ENCODE measurements around the gene SYNE1. TPM values are rescaled to one million over a fixed set of nuclear protein-coding genes. Genes with fewer than 3 reads are reported as not detected.

Gene SYNE1
- polyA plus RNA-seq, 1 donor from 2014 or later = 38.5 TPM

- Histone ChIP-seq H3K9me2 (ENCODE audit: insufficient read depth, low read length) (no peaks in the 10 kb centered on the region), H4K20me1 (ENCODE audit: insufficient read depth) (no peaks in the 10 kb centered on the region), H3K4me3 (ENCODE audit: low read length) (no peak overlapping the region), H3K9ac (ENCODE audit: low read length) (no peak overlapping the region), H3F3A (ENCODE audit: insufficient read depth, low read length, poor library complexity, severe bottlenecking) (no peaks in the 10 kb centered on the region), H2AFZ (ENCODE audit: low read depth, low read length) (no peak overlapping the region), H3K36me3 (ENCODE audit: insufficient read depth, low read length) (no peaks in the 10 kb centered on the region), H3K27me3 (ENCODE audit: insufficient read depth, low read depth, low read length) (no peaks in the 10 kb centered on the region), H3K27ac (ENCODE audit: low read length) (no peak overlapping the region), H3K4me2 (ENCODE audit: low read length) (no peak overlapping the region), H3K79me2 (replicated peaks; ENCODE audit: insufficient read depth, low read length) (no peaks in the 10 kb centered on the region), H3K9me3 (ENCODE audit: low read length) (no peaks in the 10 kb centered on the region)
- TF ChIP-seq EZH2 (IDR thresholded peaks at IDR 0.05; ENCODE audit: borderline replicate concordance, insufficient read depth, low read length, poor library complexity, severe bottlenecking) (no peak), RAD21 (conservative IDR thresholded peaks at IDR 0.05) (no peak), CTCF (IDR thresholded peaks at IDR 0.05; ENCODE audit: poor library complexity, severe bottlenecking) (no peak), TAF1 (IDR thresholded peaks at IDR 0.05; ENCODE audit: low read depth) (no peak), POLR2AphosphoS5 (IDR thresholded peaks at IDR 0.05) (no peak), EP300 (conservative IDR thresholded peaks at IDR 0.05; ENCODE audit: poor library complexity, severe bottlenecking) (no peak), MXI1 (conservative IDR thresholded peaks at IDR 0.05; ENCODE audit: poor library complexity, severe bottlenecking) (no peak), SMC3 (conservative IDR thresholded peaks at IDR 0.05; ENCODE audit: poor library complexity) (no peak)
Measured at GRCh38 chr6:152089992-152090391, 547.2 kb downstream of the SYNE1 start.

GRCh38 chr6:152087701-152088100 lies 549.5 kb downstream of the SYNE1 start:
- Histone ChIP-seq H3K79me2 (replicated peaks; ENCODE audit: insufficient read depth, low read length) (no peaks in the 10 kb centered on the region), H4K20me1 (ENCODE audit: insufficient read depth) (no peaks in the 10 kb centered on the region), H3K36me3 (ENCODE audit: insufficient read depth, low read length) (no peaks in the 10 kb centered on the region), H3K9me3 (ENCODE audit: low read length) (no peaks in the 10 kb centered on the region), H2AFZ (ENCODE audit: low read depth, low read length) (no peak overlapping the region), H3K4me2 (ENCODE audit: low read length) (no peak overlapping the region), H3K4me3 (ENCODE audit: low read length) (no peak overlapping the region), H3K27me3 (ENCODE audit: insufficient read depth, low read depth, low read length) (no peaks in the 10 kb centered on the region), H3K27ac (ENCODE audit: low read length) (no peak overlapping the region), H3K9me2 (ENCODE audit: insufficient read depth, low read length) (no peaks in the 10 kb centered on the region), H3F3A (ENCODE audit: insufficient read depth, low read length, poor library complexity, severe bottlenecking) (no peaks in the 10 kb centered on the region), H3K9ac (ENCODE audit: low read length) (no peak overlapping the region)
- TF ChIP-seq REST (IDR thresholded peaks at IDR 0.05; ENCODE audit: borderline replicate concordance) (no peak), MXI1 (conservative IDR thresholded peaks at IDR 0.05; ENCODE audit: poor library complexity, severe bottlenecking) (no peak), EP300 (conservative IDR thresholded peaks at IDR 0.05; ENCODE audit: poor library complexity, severe bottlenecking) (no peak), RAD21 (conservative IDR thresholded peaks at IDR 0.05) (no peak), TAF1 (IDR thresholded peaks at IDR 0.05; ENCODE audit: low read depth) (no peak), POLR2AphosphoS5 (IDR thresholded peaks at IDR 0.05) (no peak), CTCF (IDR thresholded peaks at IDR 0.05; ENCODE audit: poor library complexity, severe bottlenecking) (no peak), EZH2 (IDR thresholded peaks at IDR 0.05; ENCODE audit: borderline replicate concordance, insufficient read depth, low read length, poor library complexity, severe bottlenecking) (no peak), SMC3 (conservative IDR thresholded peaks at IDR 0.05; ENCODE audit: poor library complexity) (no peak)
